HEK293T (cell line): ENCODE measurements around the gene LRIT2.

Experiments used
- ARNT ChIP-seq: fragments of 450-650 bp; IDR thresholded peaks from 2 replicates; pipeline ENCODE4 v1.6.1; 2017; ENCODE audit warnings: mild to moderate bottlenecking
- FOXA1 ChIP-seq: fragments of 450-650 bp; IDR thresholded peaks from 2 replicates; pipeline ENCODE4 v1.6.1; 2016; ENCODE audit warnings: mild to moderate bottlenecking
- FOXK2 ChIP-seq: fragments of 450-650 bp; IDR thresholded peaks from 2 replicates; pipeline ENCODE4 v1.6.1; 2016; ENCODE audit warnings: mild to moderate bottlenecking
- FOXM1 ChIP-seq: fragments of 450-650 bp; IDR thresholded peaks from 2 replicates; pipeline ENCODE4 v1.6.1; 2017; ENCODE audit warnings: mild to moderate bottlenecking, borderline replicate concordance
- LEF1 ChIP-seq: fragments of 450-650 bp; IDR thresholded peaks from 2 replicates; pipeline ENCODE4 v1.6.1; 2017; ENCODE audit warnings: mild to moderate bottlenecking, borderline replicate concordance
- NFRKB ChIP-seq: fragments of 450-650 bp; IDR thresholded peaks from 2 replicates; pipeline ENCODE4 v1.6.1; 2016; ENCODE audit warnings: mild to moderate bottlenecking, moderate library complexity
- PKNOX1 ChIP-seq: fragments of 450-650 bp; IDR thresholded peaks from 2 replicates; pipeline ENCODE4 v1.6.1; 2016
- SP1 ChIP-seq: fragments of 450-650 bp; IDR thresholded peaks from 2 replicates; pipeline ENCODE4 v1.6.1; 2017
- SUZ12 ChIP-seq: fragments of 450-650 bp; IDR thresholded peaks from 2 replicates; pipeline ENCODE4 v1.6.1; 2016; ENCODE audit warnings: mild to moderate bottlenecking
- TARDBP ChIP-seq: fragments of 450-650 bp; IDR thresholded peaks from 2 replicates; pipeline ENCODE4 v1.6.1; 2016

GRCh38 chr10:84269773-84270172 lies 44.4 kb upstream of the LRIT2 start:
- TF ChIP-seq LEF1 (no peak), SP1 (no peak), FOXK2 (no peak), FOXM1 (no peak), ARNT (no peak), PKNOX1 (no peak), SUZ12 (no peak), NFRKB (no peak), FOXA1 (no peak), TARDBP (no peak)
